NCI-H82 (cell line): ENCODE measurements around the gene SIK3.

Source experiments
- DNase-seq: peaks from one replicate; lab custom pipeline; 2025; lab: John Stamatoyannopoulos, UW

Gene SIK3

DNA sequence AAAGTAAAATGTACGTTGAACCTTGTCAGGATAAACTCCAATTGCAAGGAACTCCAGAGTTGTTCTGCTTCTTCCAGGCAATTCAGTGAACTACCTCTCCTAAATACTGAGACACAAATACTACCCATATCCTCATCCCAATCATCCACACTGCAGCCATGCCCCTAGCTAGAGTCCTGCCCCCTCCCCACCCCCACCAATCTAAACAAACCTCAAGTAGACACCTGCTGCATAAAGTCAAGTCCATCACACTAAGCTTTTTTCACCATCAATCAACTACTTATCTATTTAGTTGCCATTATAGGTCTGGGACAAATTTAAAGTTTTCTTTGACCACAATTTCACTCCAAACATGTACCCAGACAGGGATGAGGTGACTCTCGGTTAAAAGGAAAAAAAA is 167.6 kb downstream of the SIK3 start:
- peak; percentile 47 for DNase-seq

- DNase-seq = no peak
Observed at GRCh38 chr11:116930177-116930576, 168.1 kb downstream of the SIK3 start.

- DNase-seq = no peak
Observed at GRCh38 chr11:116929414-116930090, 168.7 kb downstream of the SIK3 start.

- no peak for DNase-seq
Observed at GRCh38 chr11:116928845-116929244, 169.4 kb downstream of the SIK3 start.

- no peak for DNase-seq
Observed at GRCh38 chr11:116928102-116928777, 170.0 kb downstream of the SIK3 start.

DNA sequence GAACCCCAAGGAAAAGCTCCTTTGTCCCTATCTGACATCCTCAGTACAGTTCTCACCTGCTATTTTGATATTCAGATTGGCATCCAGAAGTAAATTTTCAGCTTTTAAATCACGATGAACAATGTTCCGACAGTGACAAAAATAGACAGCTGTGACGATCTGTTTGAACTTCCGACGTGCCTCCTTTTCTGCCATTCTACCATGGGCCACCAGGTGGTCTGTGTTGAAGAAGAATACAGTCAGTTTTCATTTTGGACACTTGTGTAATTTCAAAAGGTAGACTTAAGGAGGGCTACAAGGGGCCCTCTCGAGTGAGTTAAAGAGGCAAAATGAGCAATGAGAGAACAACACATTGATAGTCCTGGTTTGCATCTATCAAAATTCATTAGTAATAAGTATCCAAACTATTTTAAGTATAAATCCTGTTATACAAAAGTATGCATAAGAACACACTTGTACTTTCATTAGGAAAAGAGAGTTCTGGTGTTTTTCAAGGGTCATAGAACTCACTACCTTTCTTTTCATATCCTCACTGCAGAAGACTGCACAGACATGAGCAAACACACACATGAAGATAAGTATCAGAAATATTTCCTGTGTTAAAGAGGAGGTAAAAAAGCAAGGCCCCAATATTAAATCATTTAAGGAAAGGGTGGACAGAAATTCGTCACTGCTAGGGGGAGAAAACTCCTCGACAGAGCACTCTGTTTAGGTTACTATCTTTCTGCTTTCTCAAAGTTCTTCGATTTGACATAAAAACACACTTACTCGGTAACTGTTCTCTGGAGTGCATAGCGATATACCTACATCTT is 170.9 kb downstream of the SIK3 start:
- peak; percentile 28 for DNase-seq

DNA sequence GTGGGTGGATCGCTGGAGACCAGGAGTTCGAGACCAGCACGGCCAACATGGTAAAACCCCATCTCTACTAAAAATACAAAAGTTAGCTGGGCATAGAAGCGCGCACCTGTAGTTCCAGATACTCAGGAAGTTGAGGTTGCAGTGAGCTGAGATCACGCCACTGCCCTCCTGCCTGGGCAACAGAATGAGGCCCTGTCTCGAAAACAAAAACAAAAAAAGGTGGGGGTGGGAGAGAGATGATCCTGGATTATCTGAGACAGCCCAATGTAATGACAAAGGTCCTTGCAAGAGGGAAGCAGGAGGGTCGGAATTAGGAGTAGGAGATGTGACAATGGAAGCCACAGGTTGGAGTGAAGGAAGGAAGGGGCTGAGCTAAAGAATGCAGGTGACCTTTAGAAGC is 173.2 kb downstream of the SIK3 start:
- peak; percentile 22 for DNase-seq

GRCh38 chr11:116918925-116919655 is 179.1 kb downstream of the SIK3 start:
- DNase-seq = no peak

GRCh38 chr11:116917632-116918031 is 180.6 kb downstream of the SIK3 start:
- no peak for DNase-seq

GRCh38 chr11:116916886-116917285 is 181.3 kb downstream of the SIK3 start:
- no peak for DNase-seq

DNA sequence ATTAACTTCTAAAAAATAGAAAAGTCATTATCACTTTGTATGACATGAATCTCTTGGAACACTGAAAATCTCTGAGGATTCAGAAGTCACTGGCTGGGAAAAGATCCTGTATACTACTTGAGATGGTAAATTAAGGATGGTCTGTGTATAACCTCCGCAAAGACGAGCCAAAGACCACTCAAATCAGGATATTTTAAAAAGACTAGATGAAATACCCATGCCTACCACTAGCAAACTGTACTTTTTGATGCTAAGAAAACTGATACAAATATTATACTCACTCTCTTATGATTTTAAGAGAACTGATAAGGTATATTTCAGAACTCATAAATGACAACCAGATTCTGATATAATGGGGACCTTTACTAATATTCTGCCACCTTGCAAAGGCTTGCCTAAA is 182.2 kb downstream of the SIK3 start:
- DNase-seq = no peak

DNA sequence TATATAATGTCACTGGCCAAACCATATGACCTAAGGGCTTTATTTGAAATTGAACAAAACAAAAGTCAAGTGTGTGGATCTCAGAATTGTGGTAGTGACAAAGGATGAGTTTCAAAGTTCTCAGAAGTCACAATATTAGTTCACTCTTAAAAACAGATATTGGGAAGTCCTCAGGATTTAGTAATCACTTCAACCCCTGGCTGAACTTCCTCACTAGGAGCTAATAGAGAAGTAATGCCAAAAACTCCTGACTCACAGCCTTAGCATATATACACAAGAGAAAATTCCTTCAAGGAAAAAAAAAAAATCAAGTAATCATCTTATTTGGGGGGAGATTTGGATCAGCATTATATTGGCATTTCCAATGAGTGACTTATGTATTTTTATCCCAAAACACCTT is 185.2 kb downstream of the SIK3 start:
- no peak for DNase-seq

- DNase-seq = no peak
Observed at GRCh38 chr11:116911976-116912734, 186.1 kb downstream of the SIK3 start.

DNA sequence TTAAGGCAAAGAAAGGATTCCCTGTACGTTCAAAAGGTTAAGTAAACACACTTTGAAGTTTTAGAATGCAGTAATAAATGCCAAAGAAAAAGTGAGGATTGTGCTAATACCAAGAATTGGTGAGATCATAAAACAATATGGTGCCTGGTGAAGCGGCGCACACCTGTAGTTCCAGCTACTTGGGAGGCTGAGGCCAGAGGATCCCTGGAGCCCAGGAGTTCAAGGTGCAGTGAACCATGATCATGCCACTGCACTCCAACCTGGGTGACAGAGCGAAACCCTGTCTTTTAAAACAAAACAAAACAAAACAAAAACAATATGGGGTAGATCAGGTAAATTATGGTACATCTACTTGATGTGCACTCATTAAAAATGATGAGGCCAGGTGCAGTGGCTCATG is 187.4 kb downstream of the SIK3 start:
- no peak for DNase-seq

GRCh38 chr11:116910378-116910777 is 187.8 kb downstream of the SIK3 start:
- no peak for DNase-seq

GRCh38 chr11:116909245-116909644 is 189.0 kb downstream of the SIK3 start:
- DNase-seq = no peak

- no peak for DNase-seq
Observed at GRCh38 chr11:116906479-116906878, 191.7 kb downstream of the SIK3 start.

DNA sequence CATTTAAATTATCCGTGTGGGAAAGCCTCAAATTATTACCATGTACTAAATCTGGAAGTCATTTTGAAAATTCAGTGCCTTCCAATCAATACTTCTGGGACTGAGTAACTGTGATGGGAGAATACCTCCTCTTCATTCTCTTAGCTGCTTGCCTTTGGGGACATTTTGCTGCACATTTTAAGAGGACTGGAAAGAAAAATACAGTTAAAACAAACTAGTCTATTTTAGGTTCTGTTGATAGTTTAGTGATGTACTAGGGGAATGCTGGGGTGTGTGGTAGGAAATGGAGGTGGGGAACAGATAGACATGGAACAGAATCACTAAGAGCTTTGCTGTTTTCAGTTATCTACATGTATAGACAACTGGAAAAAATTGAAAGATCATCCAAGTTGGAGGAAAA is 195.1 kb downstream of the SIK3 start:
- no peak for DNase-seq

- DNase-seq = no peak
Observed at GRCh38 chr11:116901964-116902688, 196.1 kb downstream of the SIK3 start.

DNA sequence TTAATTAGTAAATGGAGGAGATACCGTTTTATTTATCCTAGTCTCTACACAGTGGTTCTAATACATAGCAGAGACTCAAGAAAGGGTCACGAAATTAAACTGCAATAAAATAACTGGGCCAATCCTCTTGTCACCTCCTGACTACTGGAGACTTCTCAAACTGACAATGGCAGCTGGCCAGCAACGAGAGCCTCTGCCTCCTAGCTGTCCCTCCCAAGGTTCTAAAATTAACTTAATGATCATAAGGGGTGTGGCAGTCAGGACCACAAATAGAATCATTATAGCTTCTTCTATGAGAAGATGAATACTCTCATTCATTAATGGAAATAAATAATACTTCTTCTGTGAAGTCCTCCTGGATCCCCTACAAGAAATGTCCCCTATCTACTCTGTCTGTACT is 197.0 kb downstream of the SIK3 start:
- no peak for DNase-seq

DNA sequence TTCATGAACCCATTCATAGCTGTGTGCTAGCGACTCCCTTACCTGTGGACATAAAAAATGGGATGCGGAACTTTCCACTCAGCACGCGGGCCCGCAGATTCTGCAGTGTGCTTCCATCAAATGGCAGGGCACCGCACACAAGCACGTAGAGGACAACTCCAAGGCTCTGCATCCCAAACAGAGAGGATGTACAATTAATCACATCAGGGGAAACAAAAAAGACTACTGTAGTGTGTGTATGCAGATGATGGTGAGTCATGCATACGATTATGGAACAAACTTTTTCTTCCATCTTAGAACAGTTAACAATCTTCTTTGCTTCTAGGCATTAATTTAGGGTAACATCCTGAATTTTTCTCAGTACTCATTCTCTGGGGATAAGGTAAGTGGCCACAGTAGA is 202.0 kb downstream of the SIK3 start:
- no peak for DNase-seq
